Left cardiac atrium (tissue), 4 donors: ENCODE results near the gene NOX4. TPM values are rescaled to one million over a fixed set of nuclear protein-coding genes. Genes with fewer than 3 reads are reported as not detected.
"Not testable (repeated sequence)": the region's sequence is repeated elsewhere in the genome, so short reads cannot be mapped to it uniquely, and the experiment has no call there.

ENCODE experiments used
- ATAC-seq, 2 donors: fragments of 200-7000 bp; cut with Tn5 transposase; one replicate each; pipeline ENCODE4 v1.9.1; 2020; ENCODE audit warnings: mild to moderate bottlenecking in 2 of 2, moderate library complexity in 2 of 2
- DNase-seq: peaks from one replicate; pipeline ENCODE4 v3.0.0-alpha.2; 2020
- intact Hi-C, 2 donors: fragments of 100-400 bp; cut with DNase I; formaldehyde crosslinking; loops; one replicate each; pipeline versions ENCODE4 v1.14.1 to v1.15.1; 2022 to 2023
- total RNA-seq, 2 donors: library from RNA; stranded (reverse); fragmentation: NEBNext Ultra II Directional; extraction: Animal tissue kit (Norgen Biotek cat#: 25700); gene quantifications; one replicate each; pipeline ENCODE4 v1.2.1, GENCODE V29; 2021
- donor health status: DM: no; HTN: yes; CAD: no.
- donor health status: DM: no; HTN: yes; CAD: no; lungs with severe emphysema.
- donor health status: DM: yes; HTN: yes; CAD: no.
- donor health status: Dilated cardiomyopathy.

NOX4 gene
- total RNA-seq, 2 donors from 2014 or later, result 2.7 to 5.2 TPM

GRCh38 chr11:89408441-89408840 lies 82.7 kb downstream of the NOX4 start:
- ATAC-seq, intact Hi-C loops, DNase-seq: not testable (repeated sequence)

GRCh38 chr11:89405629-89406028 lies 85.5 kb downstream of the NOX4 start:
- no peak for ATAC-seq
- no peak for DNase-seq
- intact Hi-C loops, result no loop called here

GRCh38 chr11:89391654-89392053 lies 99.5 kb downstream of the NOX4 start:
- intact Hi-C loops, ATAC-seq, DNase-seq: not testable (repeated sequence)

GRCh38 chr11:89387501-89387900 lies 103.7 kb downstream of the NOX4 start:
- ATAC-seq, intact Hi-C loops, DNase-seq: not testable (repeated sequence)

- DNase-seq, intact Hi-C loops, ATAC-seq: not testable (repeated sequence)
Measured at GRCh38 chr11:89382986-89383385, 108.2 kb downstream of the NOX4 start.

GRCh38 chr11:89381094-89381493 lies 110.1 kb downstream of the NOX4 start:
- ATAC-seq, result peak in 1 of 2 donors; percentile 98
- intact Hi-C loops, result no loop called here
- no peak for DNase-seq

GRCh38 chr11:89379976-89380771 lies 111.0 kb downstream of the NOX4 start:
- peak in 1 of 2 donors; percentile 62 for ATAC-seq
- intact Hi-C loops, DNase-seq: not testable (repeated sequence)

GRCh38 chr11:89378986-89379385 lies 112.2 kb downstream of the NOX4 start:
- DNase-seq, ATAC-seq, intact Hi-C loops: not testable (repeated sequence)

- DNase-seq, intact Hi-C loops, ATAC-seq: not testable (repeated sequence)
Measured at GRCh38 chr11:89369356-89369755, 121.8 kb downstream of the NOX4 start.

GRCh38 chr11:89364856-89365255 lies 126.3 kb downstream of the NOX4 start:
- not testable (repeated sequence) for DNase-seq, ATAC-seq

GRCh38 chr11:89361734-89362133 lies 129.4 kb downstream of the NOX4 start:
- intact Hi-C loops, result no loop called here
- DNase-seq (no peak), ATAC-seq (peak; percentile 22 to 59)

More at GRCh38 chr11:89364856-89365255, 126.3 kb downstream of the NOX4 start:
- intact Hi-C loops, result not testable (repeated sequence)

GRCh38 chr11:89359208-89359607 lies 132.0 kb downstream of the NOX4 start:
- intact Hi-C loops, ATAC-seq, DNase-seq: not testable (repeated sequence)

- intact Hi-C loops, result no loop called here
- DNase-seq, result no peak
- ATAC-seq, result no peak
Measured at GRCh38 chr11:89358761-89359160, 132.4 kb downstream of the NOX4 start.

GRCh38 chr11:89355646-89356045 lies 135.5 kb downstream of the NOX4 start:
- intact Hi-C loops, result no loop called here
- DNase-seq (no peak), ATAC-seq (no peak)

GRCh38 chr11:89354513-89354912 lies 136.7 kb downstream of the NOX4 start:
- not testable (repeated sequence) for ATAC-seq

GRCh38 chr11:89347071-89347470 lies 144.1 kb downstream of the NOX4 start:
- DNase-seq (no peak), ATAC-seq (no peak)
- intact Hi-C loops, result no loop called here

More at GRCh38 chr11:89354513-89354912, 136.7 kb downstream of the NOX4 start:
- DNase-seq, intact Hi-C loops: not testable (repeated sequence)

- intact Hi-C loops, result no loop called here
- DNase-seq (no peak), ATAC-seq (no peak)
Measured at GRCh38 chr11:89346601-89347000, 144.6 kb downstream of the NOX4 start.

- intact Hi-C loops, result not testable (repeated sequence)
- ATAC-seq (peak; percentile 80 to 94), DNase-seq (peak; percentile 49)
Measured at GRCh38 chr11:89342880-89343572, 148.1 kb downstream of the NOX4 start.

- intact Hi-C loops, DNase-seq: not testable (repeated sequence)
- ATAC-seq, result peak; percentile 71 to 77
Measured at GRCh38 chr11:89340450-89340849, 150.7 kb downstream of the NOX4 start.

- intact Hi-C loops, DNase-seq, ATAC-seq: not testable (repeated sequence)
Measured at GRCh38 chr11:89338073-89338472, 153.1 kb downstream of the NOX4 start.
